ENCODE measurements around the gene H2BK1.
A peak's percentile ranks its signal among the peaks of the same experiment; 100 is the strongest.

H2BK1 gene

DNA sequence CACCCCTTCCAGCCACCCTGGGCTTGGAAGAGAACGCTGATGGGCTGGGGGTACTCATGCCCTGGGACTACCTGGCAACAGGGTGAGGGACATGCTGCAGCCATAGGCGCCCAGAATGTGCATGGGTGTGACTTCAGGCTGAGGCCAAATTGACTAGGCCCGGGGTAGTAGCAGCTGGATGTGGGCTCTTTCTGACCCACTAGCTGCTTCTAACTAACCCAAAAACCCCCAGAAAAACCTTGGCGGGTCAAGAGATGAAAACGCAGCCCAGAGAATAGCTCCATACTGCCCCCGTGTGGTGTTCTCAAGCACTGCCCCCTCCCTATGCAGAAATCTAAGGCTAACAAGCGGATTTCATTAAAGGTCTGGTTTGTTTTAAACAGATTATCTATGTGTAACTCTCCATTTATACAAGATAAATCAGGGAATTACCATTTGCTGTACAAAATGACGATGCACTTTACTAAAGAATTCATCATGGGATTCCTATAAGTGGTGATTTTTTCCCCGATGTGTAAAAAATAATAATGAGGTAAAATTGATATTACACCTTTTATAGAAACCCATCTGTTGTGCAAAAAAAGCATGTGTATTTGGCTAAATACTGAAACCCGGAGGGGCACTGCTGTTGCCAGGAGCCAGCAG lies 34.0 kb upstream of the H2BK1 start:
- no peak for DNase-seq (ENCODE audit: extremely low read depth, low read depth)
- TF ChIP-seq, protein P1, sequence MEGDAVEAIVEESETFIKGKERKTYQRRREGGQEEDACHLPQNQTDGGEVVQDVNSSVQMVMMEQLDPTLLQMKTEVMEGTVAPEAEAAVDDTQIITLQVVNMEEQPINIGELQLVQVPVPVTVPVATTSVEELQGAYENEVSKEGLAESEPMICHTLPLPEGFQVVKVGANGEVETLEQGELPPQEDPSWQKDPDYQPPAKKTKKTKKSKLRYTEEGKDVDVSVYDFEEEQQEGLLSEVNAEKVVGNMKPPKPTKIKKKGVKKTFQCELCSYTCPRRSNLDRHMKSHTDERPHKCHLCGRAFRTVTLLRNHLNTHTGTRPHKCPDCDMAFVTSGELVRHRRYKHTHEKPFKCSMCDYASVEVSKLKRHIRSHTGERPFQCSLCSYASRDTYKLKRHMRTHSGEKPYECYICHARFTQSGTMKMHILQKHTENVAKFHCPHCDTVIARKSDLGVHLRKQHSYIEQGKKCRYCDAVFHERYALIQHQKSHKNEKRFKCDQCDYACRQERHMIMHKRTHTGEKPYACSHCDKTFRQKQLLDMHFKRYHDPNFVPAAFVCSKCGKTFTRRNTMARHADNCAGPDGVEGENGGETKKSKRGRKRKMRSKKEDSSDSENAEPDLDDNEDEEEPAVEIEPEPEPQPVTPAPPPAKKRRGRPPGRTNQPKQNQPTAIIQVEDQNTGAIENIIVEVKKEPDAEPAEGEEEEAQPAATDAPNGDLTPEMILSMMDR (IDR thresholded peaks at IDR 0.05; ENCODE audit: low read depth, low read length): peak; percentile 96

DNA sequence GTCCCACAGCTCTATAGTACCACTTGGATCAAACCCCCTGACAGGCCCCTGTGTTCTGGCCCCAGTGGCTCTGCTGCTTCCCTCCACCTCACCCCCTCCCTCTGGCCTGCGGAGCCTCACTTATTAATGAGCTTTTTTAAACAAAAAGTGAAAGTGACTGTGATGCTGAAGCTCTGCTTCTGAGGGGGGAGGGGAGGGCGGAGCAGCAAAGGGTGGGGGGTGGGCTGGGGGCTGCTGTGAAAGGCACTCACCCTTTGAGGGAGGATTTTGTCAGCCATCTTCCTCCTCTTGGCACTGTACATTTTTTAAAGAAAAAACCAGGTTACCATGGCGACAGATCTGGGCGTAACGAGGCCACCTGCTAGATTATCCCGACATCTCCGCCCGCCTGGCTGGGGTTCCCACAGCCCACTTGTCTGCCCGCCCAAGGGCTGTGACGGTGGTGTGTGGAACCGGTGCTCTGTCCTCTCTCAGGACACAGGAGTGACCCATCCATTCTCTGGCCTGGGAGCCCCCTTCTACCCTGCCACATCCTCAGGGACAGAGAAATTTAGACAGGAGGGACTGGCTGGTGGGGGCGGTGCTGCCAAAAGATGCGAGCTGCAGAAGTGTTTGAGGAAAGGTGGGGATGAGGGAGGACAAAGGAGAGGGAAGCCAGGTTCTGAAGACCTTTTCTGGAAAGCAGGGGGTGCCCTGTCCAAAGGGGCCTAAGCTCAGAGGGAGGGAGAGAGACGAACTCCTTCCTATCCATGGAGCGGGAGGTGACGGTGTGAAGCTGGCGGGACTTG lies 33.3 kb upstream of the H2BK1 start:
- DNase-seq (ENCODE audit: extremely low read depth, low read depth): no peak

DNA sequence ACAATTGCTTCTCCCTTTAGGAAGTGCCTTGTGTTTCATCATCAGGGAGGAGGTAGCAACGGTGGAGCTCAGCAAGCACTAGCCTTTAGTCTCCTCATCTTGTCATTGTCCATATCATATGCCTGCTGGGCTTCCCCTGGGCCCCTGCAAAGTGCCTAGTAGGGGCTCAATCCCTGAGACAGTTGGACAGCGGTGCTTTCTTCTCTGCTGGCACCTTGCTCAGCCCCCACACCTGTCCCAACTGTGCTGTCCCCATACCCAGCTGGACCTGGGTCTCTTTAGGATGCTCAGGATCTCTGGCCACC lies 32.7 kb upstream of the H2BK1 start:
- DNase-seq (ENCODE audit: extremely low read depth, low read depth): no peak
- TF ChIP-seq, protein P1 (IDR thresholded peaks at IDR 0.05; ENCODE audit: low read depth, low read length): no peak

More for the DNA sequence above, 33.3 kb upstream of the H2BK1 start:
- TF ChIP-seq, protein P1 (IDR thresholded peaks at IDR 0.05; ENCODE audit: low read depth, low read length): no peak

DNA sequence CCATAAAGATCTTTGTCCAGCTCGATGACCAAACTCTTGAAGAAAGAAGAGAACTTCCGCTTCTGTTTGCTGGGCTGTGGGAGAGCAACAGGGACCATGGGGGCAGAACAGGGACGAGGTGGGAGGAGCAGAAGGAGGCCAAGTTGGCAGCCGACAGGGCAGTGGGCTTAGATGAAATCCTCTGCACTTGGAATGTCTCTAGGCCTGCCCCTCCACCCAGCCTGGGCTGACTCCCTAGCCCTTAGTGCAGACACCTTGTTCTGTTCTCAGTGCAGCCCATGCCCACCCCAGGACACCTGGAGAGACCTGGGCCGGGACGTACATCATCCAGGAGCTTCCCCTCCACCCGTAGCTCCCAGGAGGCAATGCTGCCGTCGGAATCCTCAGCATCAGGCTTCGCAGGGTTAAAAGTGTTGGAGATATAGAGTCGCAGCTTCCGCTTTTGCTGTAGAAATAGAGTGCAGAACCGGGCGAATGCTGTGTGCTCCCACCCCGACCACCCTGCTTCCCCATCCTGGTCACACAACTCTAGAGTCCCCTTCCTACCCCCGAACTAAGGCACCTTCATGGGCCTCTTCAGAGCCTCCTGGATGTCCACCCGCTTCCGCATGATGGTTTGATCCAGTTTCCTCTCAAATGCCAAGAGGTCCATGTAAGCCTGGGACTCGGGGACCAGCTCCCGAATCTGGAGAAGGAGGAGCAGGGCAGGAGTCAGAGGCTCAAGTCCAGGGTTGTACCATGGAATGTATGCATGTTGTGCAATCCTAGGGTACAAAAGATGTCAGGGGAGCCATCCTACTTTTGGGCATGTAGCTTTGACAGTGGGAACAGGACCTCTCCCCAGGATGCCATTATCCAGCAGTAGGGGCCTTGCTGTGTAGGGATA lies 32.1 kb upstream of the H2BK1 start:
- DNase-seq (ENCODE audit: extremely low read depth, low read depth): no peak
- TF ChIP-seq, protein P1 (IDR thresholded peaks at IDR 0.05; ENCODE audit: low read depth, low read length): no peak

DNA sequence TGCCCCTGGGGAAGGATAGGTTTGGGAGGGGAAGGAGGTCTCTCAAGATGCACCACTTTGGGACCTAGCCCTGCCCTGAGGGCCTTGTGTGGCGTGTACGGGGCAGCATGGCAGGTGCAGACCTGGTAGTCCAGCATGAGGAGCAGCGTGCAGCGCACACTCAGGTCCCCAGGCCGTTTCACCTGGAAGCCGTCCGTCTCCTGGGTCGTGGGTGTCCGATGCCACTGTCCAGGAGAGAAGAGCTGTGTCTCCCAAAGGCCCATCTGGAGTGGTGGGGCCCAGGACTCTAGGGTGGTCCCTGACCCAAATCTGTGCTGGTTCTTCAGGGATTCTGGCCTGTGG lies 31.4 kb upstream of the H2BK1 start:
- no peak for DNase-seq (ENCODE audit: extremely low read depth, low read depth)
- TF ChIP-seq, protein P1 (IDR thresholded peaks at IDR 0.05; ENCODE audit: low read depth, low read length): no peak

DNA sequence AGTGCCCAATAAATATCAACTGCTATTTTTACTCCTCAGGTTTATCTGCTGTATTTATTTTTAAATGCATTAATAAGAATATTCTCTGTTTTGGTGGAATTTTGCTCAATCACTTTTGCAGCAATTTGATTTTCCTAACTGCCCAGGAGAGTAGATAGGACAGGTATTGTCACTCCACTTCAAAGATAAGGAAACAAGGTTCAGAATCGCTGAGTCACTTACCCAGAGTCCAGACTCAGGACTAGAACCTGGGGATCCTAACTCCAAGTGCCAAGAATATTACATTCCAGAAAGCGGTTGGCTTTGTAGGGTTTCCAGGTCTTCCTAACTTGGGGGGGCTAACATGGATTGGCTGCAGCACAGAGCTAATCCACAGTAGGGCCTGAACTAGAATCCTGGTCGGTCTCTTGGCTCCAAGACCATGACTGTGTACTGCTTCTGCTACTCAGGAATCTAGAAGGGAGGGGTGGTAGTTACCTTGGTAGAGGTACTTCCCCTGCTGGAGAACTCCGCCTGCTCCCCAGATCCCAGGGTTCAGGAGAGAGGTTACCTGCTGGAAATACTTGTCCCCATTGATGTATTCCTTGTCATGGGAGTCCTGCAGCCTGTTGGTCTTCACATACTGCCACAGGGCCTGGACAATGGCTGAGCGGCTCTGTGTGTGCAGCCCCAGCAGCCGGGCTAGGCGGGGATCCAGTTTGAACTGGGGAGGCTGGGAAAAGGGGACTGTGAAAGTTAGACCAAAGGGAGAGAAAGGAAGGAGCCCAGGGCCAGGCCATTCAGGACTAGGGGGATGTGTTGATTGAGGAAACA lies 30.9 kb upstream of the H2BK1 start:
- no peak for DNase-seq (ENCODE audit: extremely low read depth, low read depth)
- TF ChIP-seq, protein P1 (IDR thresholded peaks at IDR 0.05; ENCODE audit: low read depth, low read length): no peak
